Thoracic aorta (tissue), 2 donors: Measurements from ENCODE around the gene CHD1. TPM values are rescaled to one million over a fixed set of nuclear protein-coding genes. Genes with fewer than 3 reads are reported as not detected.

Source experiments
- ATAC-seq: fragments of 150-250 bp; one replicate; pipeline ENCODE4 v1.8.0; 2017; ENCODE audit warnings: low read depth; ENCODE audit not compliant: insufficient number of reproducible peaks, low FRiP score
- DNase-seq: peaks from one replicate; pipeline ENCODE4 v3.0.0-alpha.2; 2020; ENCODE audit warnings: low spot score
- H3K27ac ChIP-seq, 2 donors: fragments of 200-600 bp; sonication (generic); 1 replicate in 1 of 2; 2 replicates in 1 of 2; pipeline ENCODE4 v1.5.1; 2016; ENCODE audit warnings: mild to moderate bottlenecking in 2 of 2, moderate library complexity in 2 of 2
- H3K27me3 ChIP-seq: fragments of 200-600 bp; sonication (generic); replicated peaks from 2 replicates; pipeline ENCODE4 v1.6.0; 2016; ENCODE audit warnings: mild to moderate bottlenecking; ENCODE audit not compliant: insufficient read depth
- H3K36me3 ChIP-seq: fragments of 200-600 bp; sonication (generic); one replicate; pipeline ENCODE4 v1.5.1; 2016
- H3K4me1 ChIP-seq, 2 donors: fragments of 200-600 bp; sonication (generic); 1 replicate in 1 of 2; 2 replicates in 1 of 2; pipeline versions ENCODE4 v1.5.1 to v1.6.0; 2016; ENCODE audit warnings: low read depth in 2 of 2, mild to moderate bottlenecking in 1 of 2; ENCODE audit not compliant: control insufficient read depth in 1 of 2
- H3K4me3 ChIP-seq: fragments of 200-600 bp; sonication (generic); 2 replicates; pipeline ENCODE4 v1.5.1; 2016; ENCODE audit warnings: mild to moderate bottlenecking
- H3K9me3 ChIP-seq: fragments of 200-600 bp; sonication (generic); 2 replicates; pipeline ENCODE4 v1.5.1; 2016
- total RNA-seq, 2 donors: library from RNA; depleted of rRNA; stranded (reverse); fragments of >200 nt; gene quantifications; one replicate each; pipeline versions ENCODE4 v1.1.0 to v1.2.3, GENCODE V29; 2016
- TF ChIP-seq, protein P1 (sequence below): fragments of 200-600 bp; sonication (generic); IDR thresholded peaks from one replicate; pipeline ENCODE4 v1.5.1; 2019; ENCODE audit warnings: antibody characterized with exemption

The CHD1 gene
- total RNA-seq, 2 donors from 2014 or later, result 17.7 to 108 TPM

DNA sequence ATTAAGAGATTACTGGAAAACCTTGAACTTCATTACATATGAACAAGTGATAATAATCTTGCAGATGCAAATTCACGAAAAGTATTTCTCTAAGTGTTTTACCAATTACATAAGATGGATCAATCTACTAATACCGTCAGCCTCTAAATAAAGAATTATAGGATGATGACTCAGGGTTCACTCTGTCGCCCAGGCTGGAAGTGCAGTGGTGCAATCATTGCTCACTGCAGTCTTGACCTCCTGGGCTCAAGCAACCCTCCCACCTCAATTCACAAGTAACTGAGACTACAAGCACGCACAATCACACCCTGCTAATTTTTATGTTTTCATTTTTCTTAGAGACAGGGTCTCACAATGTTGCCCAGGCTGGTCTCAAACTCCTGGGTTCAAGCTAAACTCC, 56.1 kb downstream of the CHD1 start:
- no peak for ATAC-seq
- no peaks in the 10 kb centered on the region for H3K27me3 ChIP-seq
- TF ChIP-seq, protein P1, sequence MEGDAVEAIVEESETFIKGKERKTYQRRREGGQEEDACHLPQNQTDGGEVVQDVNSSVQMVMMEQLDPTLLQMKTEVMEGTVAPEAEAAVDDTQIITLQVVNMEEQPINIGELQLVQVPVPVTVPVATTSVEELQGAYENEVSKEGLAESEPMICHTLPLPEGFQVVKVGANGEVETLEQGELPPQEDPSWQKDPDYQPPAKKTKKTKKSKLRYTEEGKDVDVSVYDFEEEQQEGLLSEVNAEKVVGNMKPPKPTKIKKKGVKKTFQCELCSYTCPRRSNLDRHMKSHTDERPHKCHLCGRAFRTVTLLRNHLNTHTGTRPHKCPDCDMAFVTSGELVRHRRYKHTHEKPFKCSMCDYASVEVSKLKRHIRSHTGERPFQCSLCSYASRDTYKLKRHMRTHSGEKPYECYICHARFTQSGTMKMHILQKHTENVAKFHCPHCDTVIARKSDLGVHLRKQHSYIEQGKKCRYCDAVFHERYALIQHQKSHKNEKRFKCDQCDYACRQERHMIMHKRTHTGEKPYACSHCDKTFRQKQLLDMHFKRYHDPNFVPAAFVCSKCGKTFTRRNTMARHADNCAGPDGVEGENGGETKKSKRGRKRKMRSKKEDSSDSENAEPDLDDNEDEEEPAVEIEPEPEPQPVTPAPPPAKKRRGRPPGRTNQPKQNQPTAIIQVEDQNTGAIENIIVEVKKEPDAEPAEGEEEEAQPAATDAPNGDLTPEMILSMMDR, result no peak
- no peak overlapping the region for H3K4me3 ChIP-seq
- H3K27ac ChIP-seq, result no peak overlapping the region
- peaks cover 44% of the 10 kb centered on the region for H3K36me3 ChIP-seq
- H3K4me1 ChIP-seq, result no peaks in the 10 kb centered on the region
- H3K9me3 ChIP-seq, result no peaks in the 10 kb centered on the region
- no peak for DNase-seq

DNA sequence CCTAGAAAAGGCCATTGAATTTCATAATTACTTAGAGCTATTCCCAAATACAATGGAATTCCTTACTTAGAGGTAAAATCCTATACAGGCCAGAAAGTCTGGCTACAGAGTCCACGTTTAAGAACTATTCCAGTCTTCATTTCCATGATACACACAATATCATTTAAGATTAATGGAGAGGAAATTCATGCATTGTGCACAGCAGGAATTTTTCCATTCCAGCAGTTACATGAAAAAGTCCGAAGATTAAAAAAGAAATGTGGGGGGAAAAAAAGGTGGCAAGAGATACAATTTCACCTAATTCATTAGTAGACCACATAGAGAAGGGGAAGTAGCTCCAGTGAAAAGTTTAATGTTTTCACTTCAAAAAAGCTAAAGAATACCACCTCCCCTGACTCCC, 63.1 kb downstream of the CHD1 start:
- no peak overlapping the region for H3K27ac ChIP-seq
- H3K9me3 ChIP-seq, result no peaks in the 10 kb centered on the region
- TF ChIP-seq, protein P1, result no peak
- no peaks in the 10 kb centered on the region for H3K4me1 ChIP-seq
- no peak for ATAC-seq
- DNase-seq, result no peak
- H3K4me3 ChIP-seq, result no peak overlapping the region
- peaks cover 23% of the 10 kb centered on the region for H3K36me3 ChIP-seq
- H3K27me3 ChIP-seq, result no peaks in the 10 kb centered on the region

DNA sequence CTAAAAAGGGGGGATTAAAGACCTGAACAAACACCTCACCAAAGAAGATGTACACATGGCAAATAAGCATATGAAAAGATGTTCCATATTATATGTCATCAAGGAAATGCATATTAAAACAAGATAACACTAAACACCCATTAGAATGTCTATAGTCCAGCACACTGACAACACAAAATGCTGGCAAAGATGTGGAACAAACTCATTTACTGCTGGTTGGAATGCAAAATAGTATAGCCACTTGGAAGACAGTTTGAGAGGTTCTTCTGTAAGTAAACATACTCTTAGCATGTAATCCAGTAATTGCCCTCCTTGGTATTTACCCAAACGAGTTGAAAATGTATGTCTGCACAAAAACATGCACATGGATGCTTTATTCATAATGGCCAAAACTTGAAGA, 81.8 kb downstream of the CHD1 start:
- no peak for ATAC-seq
- no peak overlapping the region for H3K4me3 ChIP-seq
- TF ChIP-seq, protein P1, result no peak

DNA sequence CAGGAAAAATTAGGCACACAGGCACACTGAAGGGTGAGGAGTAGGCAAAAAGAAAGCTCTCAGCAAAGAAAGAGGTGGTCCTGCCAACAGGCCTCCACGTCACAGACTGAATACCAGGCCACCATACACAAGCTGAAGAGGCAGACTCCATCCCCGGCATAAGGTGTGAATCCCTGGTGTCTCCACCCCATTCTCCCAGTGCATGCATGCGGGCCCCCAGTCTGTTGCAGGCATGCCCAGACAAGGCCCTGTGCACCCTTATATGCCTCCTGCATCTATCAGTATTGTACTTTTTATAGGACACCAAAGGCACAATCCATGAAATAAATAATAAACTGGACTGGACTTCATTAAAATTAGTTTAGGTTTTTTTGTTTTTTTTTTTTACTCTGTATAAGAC, 82.3 kb downstream of the CHD1 start:
- H3K9me3 ChIP-seq, result no peaks in the 10 kb centered on the region
- TF ChIP-seq, protein P1, result no peak
- H3K36me3 ChIP-seq, result no peaks in the 10 kb centered on the region
- H3K27me3 ChIP-seq, result no peaks in the 10 kb centered on the region
- DNase-seq (no peak), ATAC-seq (no peak)
- no peaks in the 10 kb centered on the region for H3K4me1 ChIP-seq
- H3K27ac ChIP-seq, result no peak overlapping the region
- no peak overlapping the region for H3K4me3 ChIP-seq

More for the DNA sequence above, 81.8 kb downstream of the CHD1 start:
- Histone ChIP-seq H3K36me3 (no peaks in the 10 kb centered on the region), H3K27ac (no peak overlapping the region), H3K27me3 (no peaks in the 10 kb centered on the region), H3K9me3 (no peaks in the 10 kb centered on the region), H3K4me1 (no peaks in the 10 kb centered on the region)
- no peak for DNase-seq

DNA sequence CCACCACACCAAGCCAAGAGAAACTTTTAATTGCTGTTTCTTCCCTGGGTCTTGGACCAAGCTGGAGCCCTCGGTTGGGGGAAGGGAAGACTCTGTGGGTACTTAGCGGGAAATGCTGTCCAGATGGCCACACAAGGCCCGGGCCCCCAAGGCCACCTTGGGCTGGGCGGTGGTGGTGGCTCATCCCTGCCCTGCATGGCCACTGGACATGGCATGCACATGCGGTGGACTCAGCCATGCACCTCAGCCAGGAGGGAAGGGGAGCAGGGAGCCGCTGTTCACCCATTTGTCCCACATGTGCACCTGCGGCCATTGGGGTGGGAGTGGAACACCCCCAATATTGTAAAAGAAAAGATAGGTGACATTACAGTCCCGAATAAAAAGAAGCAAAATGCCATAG, 82.9 kb downstream of the CHD1 start:
- no peaks in the 10 kb centered on the region for H3K36me3 ChIP-seq
- no peaks in the 10 kb centered on the region for H3K9me3 ChIP-seq
- no peak overlapping the region for H3K27ac ChIP-seq
- DNase-seq, result no peak
- H3K4me1 ChIP-seq, result no peaks in the 10 kb centered on the region
- no peaks in the 10 kb centered on the region for H3K27me3 ChIP-seq
- no peak for ATAC-seq
- no peak overlapping the region for H3K4me3 ChIP-seq
- TF ChIP-seq, protein P1, result no peak
